ENCODE data around the gene GALNTL6. TPM values are rescaled to one million over a fixed set of nuclear protein-coding genes. Genes with fewer than 3 reads are reported as not detected.

GALNTL6 gene
- total and polyA plus RNA-seq, 2 donors (not counting 3 experiments of a cell fraction or from before 2014, with no cell fraction given) = not detected

GRCh38 chr4:171985129-171985528 is 171.9 kb downstream of the GALNTL6 start:
- Histone ChIP-seq H3K36me3 (ENCODE audit: control insufficient read depth in 2 of 2, extremely low read depth in 1 of 2, insufficient read depth in 2 of 2, low read length in 2 of 2) (no peaks in the 10 kb centered on the region), H3K9me1 (replicated peaks; ENCODE audit: control insufficient read depth, extremely low read depth, insufficient read depth, low read length) (no peaks in the 10 kb centered on the region), H3K4me3 (replicated peaks in 1 of 3; ENCODE audit: insufficient read depth in 1 of 3, low read depth in 1 of 3, low read length in 3 of 3) (no peak overlapping the region), H3K79me2 (ENCODE audit: control insufficient read depth, insufficient read depth, low read length) (no peaks in the 10 kb centered on the region), H3K4me1 (ENCODE audit: control insufficient read depth, extremely low read depth, insufficient read depth, low read length) (no peaks in the 10 kb centered on the region), H3K27me3 (ENCODE audit: control insufficient read depth in 2 of 2, insufficient read depth in 2 of 2, low read length in 2 of 2) (no peaks in the 10 kb centered on the region), H4K20me1 (replicated peaks; ENCODE audit: control insufficient read depth, extremely low read depth, insufficient read depth, low read length) (no peaks in the 10 kb centered on the region), H3K27ac (ENCODE audit: insufficient read depth, low read depth, low read length) (no peak overlapping the region), H3K9ac (replicated peaks; ENCODE audit: extremely low read depth, insufficient read depth, low read length) (no peak overlapping the region), H3K4me2 (ENCODE audit: insufficient read depth, low read length) (no peak overlapping the region), H3K9me3 (replicated peaks; ENCODE audit: control insufficient read depth, insufficient read depth, low read length) (no peaks in the 10 kb centered on the region), H2AFZ (ENCODE audit: low read depth, low read length) (no peak overlapping the region)
- CTCF ChIA-PET = no interaction called here
- no TSS peak for BruUV-seq (replicated peaks)
- FAIRE-seq (no peak), DNase-seq (ENCODE audit: low read depth, low spot score) (no peak)
- intact Hi-C loops (cut with micrococcal nuclease) = no loop called here
- no peak for TF ChIP-seq GATA2 (IDR thresholded peaks at IDR 0.05; ENCODE audit: insufficient read depth, insufficient read length, low read depth, low read length)
- TF ChIP-seq FOS (IDR thresholded peaks at IDR 0.05; ENCODE audit: borderline replicate concordance, insufficient read depth, low read length) = no peak
- TF ChIP-seq CTCF (IDR thresholded peaks at IDR 0.05; ENCODE audit: extremely low read depth in 1 of 2, insufficient read depth in 1 of 2, low read depth in 1 of 2, low read length in 2 of 2) = no peak
- TF ChIP-seq POLR2A (IDR thresholded peaks at IDR 0.05; ENCODE audit: low read depth, low read length) = no peak
- no peak for TF ChIP-seq JUN (IDR thresholded peaks at IDR 0.05; ENCODE audit: borderline replicate concordance, insufficient read depth, insufficient read length, low read depth)
- no peak for TF ChIP-seq MAX (IDR thresholded peaks at IDR 0.05; ENCODE audit: insufficient read depth, insufficient read length)
- POLR2A ChIA-PET = no interaction called here
- dilution Hi-C loops (cut with MboI; ENCODE audit: extremely low pct_ligation_motif_present, low sequenced_read_pairs) = no loop called here

GRCh38 chr4:171993247-171993646 is 180.0 kb downstream of the GALNTL6 start:
- no peak overlapping the region for H3K9ac ChIP-seq (replicated peaks; ENCODE audit: extremely low read depth, insufficient read depth, low read length)
- intact Hi-C loops (cut with micrococcal nuclease) (no loop called here), dilution Hi-C loops (cut with MboI; ENCODE audit: extremely low pct_ligation_motif_present, low sequenced_read_pairs) (no loop called here)
- TF ChIP-seq CTCF (IDR thresholded peaks at IDR 0.05; ENCODE audit: extremely low read depth in 1 of 2, insufficient read depth in 1 of 2, low read depth in 1 of 2, low read length in 2 of 2) (no peak), GATA2 (IDR thresholded peaks at IDR 0.05; ENCODE audit: insufficient read depth, insufficient read length, low read depth, low read length) (no peak), EZH2 (IDR thresholded peaks at IDR 0.05; ENCODE audit: borderline replicate concordance, low read depth, low read length, severe bottlenecking) (no peak), FOS (IDR thresholded peaks at IDR 0.05; ENCODE audit: borderline replicate concordance, insufficient read depth, low read length) (no peak), POLR2AphosphoS5 (IDR thresholded peaks at IDR 0.05; ENCODE audit: insufficient read depth, low read depth, low read length) (no peak), MAX (IDR thresholded peaks at IDR 0.05; ENCODE audit: insufficient read depth, insufficient read length) (no peak), MYC (IDR thresholded peaks at IDR 0.05; ENCODE audit: low read depth, low read length) (no peak), JUN (IDR thresholded peaks at IDR 0.05; ENCODE audit: borderline replicate concordance, insufficient read depth, insufficient read length, low read depth) (no peak), POLR2A (IDR thresholded peaks at IDR 0.05; ENCODE audit: low read depth, low read length) (no peak)
- no peaks in the 10 kb centered on the region for H3K4me1 ChIP-seq (ENCODE audit: control insufficient read depth, extremely low read depth, insufficient read depth, low read length)
- H3K4me3 ChIP-seq (replicated peaks in 1 of 3; ENCODE audit: insufficient read depth in 1 of 3, low read depth in 1 of 3, low read length in 3 of 3) = no peak overlapping the region
- H3K9me3 ChIP-seq (replicated peaks; ENCODE audit: control insufficient read depth, insufficient read depth, low read length) = no peaks in the 10 kb centered on the region
- H3K27ac ChIP-seq (ENCODE audit: insufficient read depth, low read depth, low read length) = no peak overlapping the region
- H4K20me1 ChIP-seq (replicated peaks; ENCODE audit: control insufficient read depth, extremely low read depth, insufficient read depth, low read length) = no peaks in the 10 kb centered on the region
- no peak for FAIRE-seq
- CTCF ChIA-PET = no interaction called here
- H3K79me2 ChIP-seq (ENCODE audit: control insufficient read depth, insufficient read depth, low read length) = no peaks in the 10 kb centered on the region
- H3K4me2 ChIP-seq (ENCODE audit: insufficient read depth, low read length) = no peak overlapping the region
- H3K27me3 ChIP-seq (ENCODE audit: control insufficient read depth in 2 of 2, insufficient read depth in 2 of 2, low read length in 2 of 2) = no peaks in the 10 kb centered on the region
- POLR2A ChIA-PET = no interaction called here
- no peak overlapping the region for H2AFZ ChIP-seq (ENCODE audit: low read depth, low read length)
- BruUV-seq (replicated peaks) = no TSS peak
- DNase-seq (ENCODE audit: low read depth, low spot score) = no peak
- H3K36me3 ChIP-seq (ENCODE audit: control insufficient read depth in 2 of 2, extremely low read depth in 1 of 2, insufficient read depth in 2 of 2, low read length in 2 of 2) = no peaks in the 10 kb centered on the region
- H3K9me1 ChIP-seq (replicated peaks; ENCODE audit: control insufficient read depth, extremely low read depth, insufficient read depth, low read length) = no peaks in the 10 kb centered on the region

All from endothelial cell of umbilical vein (primary cell).